ENCODE results near the gene IFNL4. TPM values are rescaled to one million over a fixed set of nuclear protein-coding genes. Genes with fewer than 3 reads are reported as not detected.
"Not testable (repeated sequence)": the region's sequence is repeated elsewhere in the genome, so short reads cannot be mapped to it uniquely, and the experiment has no call there.

IFNL4 gene
- total RNA-seq: not detected
- long read RNA-seq: 0 reads

GRCh38 chr19:39248806-39249205, at the start of gene IFNL4:
Gene IFNL4 (minus strand): TSS chr19:39248856.
- intact Hi-C loops (cut with micrococcal nuclease): no loop called here
- ATAC-seq: no peak
- no peak for DNase-seq

- intact Hi-C loops (cut with micrococcal nuclease): no loop called here
- ATAC-seq (peak; percentile 31), DNase-seq (no peak)
These were observed 49.4 kb upstream of the IFNL4 start for GRCh38 chr19:39297931-39298634.

GRCh38 chr19:39296906-39297305, 48.2 kb upstream of the IFNL4 start:
- DNase-seq (no peak), ATAC-seq (no peak)
- intact Hi-C loops (cut with micrococcal nuclease): no loop called here

- ATAC-seq: no peak
- intact Hi-C loops (cut with micrococcal nuclease): no loop called here
- no peak for DNase-seq
These were observed 47.5 kb upstream of the IFNL4 start, which contains the start of gene IFNL1 for GRCh38 chr19:39296055-39296645. Gene IFNL1 (plus strand): TSS chr19:39296407. CDS start chr19:39296422, 15 bp downstream.

- intact Hi-C loops (cut with micrococcal nuclease): no loop called here
- DNase-seq (no peak), ATAC-seq (no peak)
These were observed 44.7 kb upstream of the IFNL4 start for GRCh38 chr19:39293394-39293793.

GRCh38 chr19:39284032-39284431, 35.4 kb upstream of the IFNL4 start:
- ATAC-seq (no peak), DNase-seq (no peak)
- intact Hi-C loops (cut with micrococcal nuclease): no loop called here

GRCh38 chr19:39282021-39282420, 33.4 kb upstream of the IFNL4 start:
- DNase-seq: no peak
- intact Hi-C loops (cut with micrococcal nuclease): no loop called here
- ATAC-seq: no peak

GRCh38 chr19:39277598-39277997, 28.9 kb upstream of the IFNL4 start:
- no peak for ATAC-seq
- intact Hi-C loops (cut with micrococcal nuclease): no loop called here
- no peak for DNase-seq

- intact Hi-C loops (cut with micrococcal nuclease): no loop called here
- DNase-seq: no peak
- no peak for ATAC-seq
These were observed 28.1 kb upstream of the IFNL4 start for GRCh38 chr19:39276740-39277139.

GRCh38 chr19:39275578-39275977, 26.9 kb upstream of the IFNL4 start:
- intact Hi-C loops (cut with micrococcal nuclease): no loop called here
- ATAC-seq (no peak), DNase-seq (no peak)

GRCh38 chr19:39273859-39274258, 25.2 kb upstream of the IFNL4 start:
- intact Hi-C loops (cut with micrococcal nuclease); DNase-seq; ATAC-seq: not testable (repeated sequence)

- no peak for DNase-seq
- intact Hi-C loops (cut with micrococcal nuclease): no loop called here
These were observed 21.6 kb upstream of the IFNL4 start for GRCh38 chr19:39270036-39270871.

GRCh38 chr19:39269369-39269768, 20.7 kb upstream of the IFNL4 start:
- ATAC-seq; DNase-seq; intact Hi-C loops (cut with micrococcal nuclease): not testable (repeated sequence)

More at GRCh38 chr19:39270036-39270871, 21.6 kb upstream of the IFNL4 start:
- ATAC-seq: no peak

- DNase-seq; ATAC-seq; intact Hi-C loops (cut with micrococcal nuclease): not testable (repeated sequence)
These were observed 20.0 kb upstream of the IFNL4 start for GRCh38 chr19:39268531-39269223.

- not testable (repeated sequence) for ATAC-seq
These were observed 19.4 kb upstream of the IFNL4 start, which contains the start of gene IFNL2 for GRCh38 chr19:39268085-39268484. Gene IFNL2 (plus strand): TSS chr19:39268396. CDS start chr19:39268569, 173 bp downstream.

GRCh38 chr19:39265321-39265916, 16.8 kb upstream of the IFNL4 start:
- intact Hi-C loops (cut with micrococcal nuclease): no loop called here
- DNase-seq (peak; percentile 27), ATAC-seq (no peak)

More at GRCh38 chr19:39268085-39268484, 19.4 kb upstream of the IFNL4 start, which contains the start of gene IFNL2:
- intact Hi-C loops (cut with micrococcal nuclease); DNase-seq: not testable (repeated sequence)

- intact Hi-C loops (cut with micrococcal nuclease): no loop called here
- peak; percentile 36 for DNase-seq
- ATAC-seq: peak; percentile 38
These were observed 15.9 kb upstream of the IFNL4 start for GRCh38 chr19:39264306-39265290.

- no peak for ATAC-seq
These were observed 15.3 kb upstream of the IFNL4 start for GRCh38 chr19:39263912-39264305.

More at GRCh38 chr19:39263912-39264305, 15.3 kb upstream of the IFNL4 start:
- DNase-seq: peak; percentile 27
- intact Hi-C loops (cut with micrococcal nuclease): no loop called here

Measured in left ventricle myocardium superior (tissue), 1 donor.